GM06990 (cell line): ENCODE results near the gene HDAC4.

ENCODE experiments used
- DNase-seq: peaks from one replicate; pipeline ENCODE4 v3.0.0-alpha.2; 2011; ENCODE audit not compliant: insufficient read length; ENCODE audit errors: extremely low read depth
- H3K27me3 ChIP-seq: replicated peaks from 2 replicates; pipeline ENCODE4 v1.6.0; 2011; ENCODE audit warnings: low read length; ENCODE audit not compliant: control insufficient read depth, insufficient read depth
- H3K36me3 ChIP-seq: 2 replicates; pipeline ENCODE4 v1.5.1; 2011; ENCODE audit warnings: low read length; ENCODE audit not compliant: control insufficient read depth, insufficient read depth
- H3K4me3 ChIP-seq: replicated peaks from 2 replicates; pipeline ENCODE4 v1.5.1; 2011; ENCODE audit warnings: low read depth, mild to moderate bottlenecking, control low read depth, low read length
- CTCF ChIP-seq: IDR thresholded peaks from 2 replicates; pipeline ENCODE4 v1.5.1; 2011; ENCODE audit warnings: low read length, control low read depth, mild to moderate bottlenecking, inconsistent platforms; ENCODE audit not compliant: insufficient read depth, poor library complexity, severe bottlenecking

HDAC4 gene

GRCh38 chr2:239162141-239162821 lies 238.5 kb downstream of the HDAC4 start:
- H3K36me3 ChIP-seq = no peaks in the 10 kb centered on the region
- H3K4me3 ChIP-seq = no peak overlapping the region
- TF ChIP-seq CTCF = no peak
- DNase-seq = no peak
- no peaks in the 10 kb centered on the region for H3K27me3 ChIP-seq

- H3K4me3 ChIP-seq = no peak overlapping the region
- DNase-seq = no peak
- no peaks in the 10 kb centered on the region for H3K27me3 ChIP-seq
- no peak for TF ChIP-seq CTCF
- H3K36me3 ChIP-seq = no peaks in the 10 kb centered on the region
Measured at GRCh38 chr2:239161711-239162140, 239.1 kb downstream of the HDAC4 start.

- TF ChIP-seq CTCF = no peak
- H3K36me3 ChIP-seq = no peaks in the 10 kb centered on the region
- no peak for DNase-seq
Measured at GRCh38 chr2:239160226-239161143, 240.3 kb downstream of the HDAC4 start.

GRCh38 chr2:239159476-239159911 lies 241.3 kb downstream of the HDAC4 start:
- H3K4me3 ChIP-seq = no peak overlapping the region
- DNase-seq = no peak
- no peak for TF ChIP-seq CTCF
- no peaks in the 10 kb centered on the region for H3K36me3 ChIP-seq
- H3K27me3 ChIP-seq = no peaks in the 10 kb centered on the region

More at GRCh38 chr2:239160226-239161143, 240.3 kb downstream of the HDAC4 start:
- Histone ChIP-seq H3K4me3 (no peak overlapping the region), H3K27me3 (no peaks in the 10 kb centered on the region)

- Histone ChIP-seq H3K4me3 (no peak overlapping the region), H3K36me3 (no peaks in the 10 kb centered on the region), H3K27me3 (no peaks in the 10 kb centered on the region)
- TF ChIP-seq CTCF = no peak
- no peak for DNase-seq
Measured at GRCh38 chr2:239158641-239159475, 242.0 kb downstream of the HDAC4 start.
